Tibial nerve (tissue), 4 donors: Measurements from ENCODE around the gene EFNA5.

ENCODE experiments used
- EP300 ChIP-seq, 2 donors: sonication (generic); formaldehyde crosslinking; IDR thresholded peaks; one replicate each; pipeline ENCODE4 v1.6.1; 2017; ENCODE audit warnings: antibody characterized with exemption in 2 of 2, mild to moderate bottlenecking in 1 of 2
- POLR2A ChIP-seq, 2 donors: fragments of 450-650 bp; IDR thresholded peaks; one replicate each; pipeline ENCODE4 v1.6.1; 2017; ENCODE audit warnings: antibody characterized with exemption in 2 of 2, mild to moderate bottlenecking in 2 of 2, moderate library complexity in 2 of 2
- TF ChIP-seq, protein P1 (sequence below), 5 experiments: fragments of 200-600 bp in 3 of 5; fragments of 450-650 bp in 2 of 5; sonication (generic) in 3 of 5; IDR thresholded peaks; one replicate each; pipeline ENCODE4 v1.5.1; 2016 to 2019; ENCODE audit warnings: antibody characterized with exemption in 5 of 5, mild to moderate bottlenecking in 3 of 5, moderate library complexity in 2 of 5

GRCh38 chr5:107636068-107636467 lies 34.7 kb downstream of the EFNA5 start:
- TF ChIP-seq, protein P1, sequence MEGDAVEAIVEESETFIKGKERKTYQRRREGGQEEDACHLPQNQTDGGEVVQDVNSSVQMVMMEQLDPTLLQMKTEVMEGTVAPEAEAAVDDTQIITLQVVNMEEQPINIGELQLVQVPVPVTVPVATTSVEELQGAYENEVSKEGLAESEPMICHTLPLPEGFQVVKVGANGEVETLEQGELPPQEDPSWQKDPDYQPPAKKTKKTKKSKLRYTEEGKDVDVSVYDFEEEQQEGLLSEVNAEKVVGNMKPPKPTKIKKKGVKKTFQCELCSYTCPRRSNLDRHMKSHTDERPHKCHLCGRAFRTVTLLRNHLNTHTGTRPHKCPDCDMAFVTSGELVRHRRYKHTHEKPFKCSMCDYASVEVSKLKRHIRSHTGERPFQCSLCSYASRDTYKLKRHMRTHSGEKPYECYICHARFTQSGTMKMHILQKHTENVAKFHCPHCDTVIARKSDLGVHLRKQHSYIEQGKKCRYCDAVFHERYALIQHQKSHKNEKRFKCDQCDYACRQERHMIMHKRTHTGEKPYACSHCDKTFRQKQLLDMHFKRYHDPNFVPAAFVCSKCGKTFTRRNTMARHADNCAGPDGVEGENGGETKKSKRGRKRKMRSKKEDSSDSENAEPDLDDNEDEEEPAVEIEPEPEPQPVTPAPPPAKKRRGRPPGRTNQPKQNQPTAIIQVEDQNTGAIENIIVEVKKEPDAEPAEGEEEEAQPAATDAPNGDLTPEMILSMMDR (IDR thresholded peaks at IDR 0.05): no peak
- TF ChIP-seq POLR2A (IDR thresholded peaks at IDR 0.05): no peak
- TF ChIP-seq EP300 (IDR thresholded peaks at IDR 0.05): no peak
